A673 (cell line): ENCODE data around the gene CLEC4D.

Experiments used
- CTCF ChIP-seq: fragments of 300-800, 200-600 bp; sonication (generic); conservative IDR thresholded peaks from 2 replicates; pipeline ENCODE4 v1.5.1; 2017; ENCODE audit warnings: low read depth, mild to moderate bottlenecking, antibody characterized with exemption, low read length, moderate library complexity, mixed read lengths
- EZH2 ChIP-seq: fragments of 200-600 bp; sonication (generic); IDR thresholded peaks from 2 replicates; pipeline ENCODE4 v1.6.1; 2017; ENCODE audit warnings: borderline replicate concordance, low read depth, mild to moderate bottlenecking, mixed read lengths, antibody characterized with exemption, low read length; ENCODE audit not compliant: poor library complexity, severe bottlenecking

DNA sequence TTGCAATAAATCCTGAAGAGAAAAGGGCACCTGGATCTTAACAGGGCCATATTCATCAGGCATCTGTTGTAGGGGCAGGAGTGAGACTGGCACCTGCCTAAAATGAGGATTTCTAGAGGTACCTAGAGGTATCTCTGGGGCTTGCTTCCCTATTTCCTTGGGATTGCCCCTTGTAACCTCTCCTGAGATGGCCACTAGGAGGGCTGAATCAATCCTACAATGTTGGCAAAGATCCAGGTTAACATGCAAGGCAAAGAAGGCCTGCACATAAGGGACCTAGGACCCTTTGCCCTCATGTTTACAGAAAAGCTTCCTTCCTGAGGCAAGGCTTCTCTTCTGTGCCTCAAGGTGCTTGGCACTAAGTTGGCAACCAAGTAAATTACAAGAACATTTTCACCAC is 53.2 kb downstream of the CLEC4D start:
- TF ChIP-seq CTCF = no peak
- TF ChIP-seq EZH2 = no peak
